Small intestine (tissue), 7 donors: Measurements from ENCODE around the gene CRNN. TPM values are rescaled to one million over a fixed set of nuclear protein-coding genes. Genes with fewer than 3 reads are reported as not detected.

ENCODE experiments used
- DNase-seq, 2 donors: peaks; one replicate each; pipeline versions ENCODE4 v3.0.0 to v3.0.0-alpha.2; 2013
- FAIRE-seq: peaks from 2 replicates; lab custom pipeline; 2012; peaks lifted over from hg19 to GRCh38; lab: Jason Lieb, UNC
- H3K27ac ChIP-seq, 3 donors: one replicate each; pipeline ENCODE4 v1.5.1; 2013; ENCODE audit warnings: low read length in 2 of 3, mild to moderate bottlenecking in 2 of 3, control low read depth in 1 of 3, inconsistent platforms in 1 of 3, low read depth in 1 of 3, moderate library complexity in 1 of 3
- H3K27me3 ChIP-seq, 3 donors: one replicate each; pipeline ENCODE4 v1.6.1; 2013; ENCODE audit warnings: low read length in 3 of 3, inconsistent platforms in 1 of 3; ENCODE audit not compliant: control insufficient read depth in 3 of 3, insufficient read depth in 3 of 3
- H3K36me3 ChIP-seq, 3 donors: one replicate each; pipeline ENCODE4 v1.6.1; 2013; ENCODE audit warnings: low read length in 3 of 3, inconsistent platforms in 1 of 3, low read depth in 1 of 3, mild to moderate bottlenecking in 1 of 3, moderate library complexity in 1 of 3; ENCODE audit not compliant: control insufficient read depth in 3 of 3, insufficient read depth in 2 of 3
- H3K4me1 ChIP-seq, 3 donors: one replicate each; pipeline ENCODE4 v1.6.1; 2013; ENCODE audit warnings: low read length in 2 of 3, inconsistent platforms in 1 of 3, low read depth in 1 of 3, mild to moderate bottlenecking in 1 of 3, moderate library complexity in 1 of 3; ENCODE audit not compliant: control insufficient read depth in 3 of 3, insufficient read depth in 2 of 3
- H3K4me3 ChIP-seq, 3 donors: one replicate each; pipeline ENCODE4 v1.5.1; 2013; ENCODE audit warnings: low read length in 3 of 3, control low read depth in 1 of 3, inconsistent platforms in 1 of 3, low read depth in 1 of 3, mild to moderate bottlenecking in 1 of 3, moderate library complexity in 1 of 3
- H3K9me3 ChIP-seq, 2 donors: one replicate each; pipeline ENCODE4 v1.6.1; 2013; ENCODE audit warnings: low read depth in 1 of 2, low read length in 1 of 2; ENCODE audit not compliant: control insufficient read depth in 2 of 2, insufficient read depth in 1 of 2
- WGBS, 3 donors: extraction: QIAGEN DNeasy Blood & Tissue Kit; methylation state at CpG; one replicate each; pipeline ENCODE4 v1.1.7; 2013; 5-methylcytosine and 5-hydroxymethylcytosine counted together
- polyA plus RNA-seq, 4 donors: library from polyadenylated mRNA; stranded (reverse) in 3 of 4; unstranded in 1 of 4; fragments of 200-250 nt in 3 of 4; fragments of 120-200 nt in 1 of 4; gene quantifications; one replicate each; pipeline versions ENCODE4 v1.2.1 to v1.2.3, GENCODE V29; 2013
- donor health status: healthy with polysubstance abuse.
- donor health status: control.
- donor health status: control.
- donor health status: Bipolar disorder and iron deficiency.
- donor health status: healthy.

The CRNN gene
- polyA plus RNA-seq, 4 donors = 0.95 to 2.7 (median 2.2) TPM; not detected in 1

- DNase-seq = no peak
- Histone ChIP-seq H3K4me1 (no peaks in the 10 kb centered on the region), H3K36me3 (no peaks in the 10 kb centered on the region), H3K4me3 (no peak overlapping the region), H3K27me3 (no peaks in the 10 kb centered on the region), H3K27ac (no peak overlapping the region), H3K9me3 (peaks cover 0 to 2% of the 10 kb centered on the region in 2 donors)
- WGBS, 3 donors = 42 to 53% (median 48%) methylated on average over 6 of the region's 6 CpGs
- FAIRE-seq = no peak
Measured at GRCh38 chr1:152451254-152451653, 37.2 kb upstream of the CRNN start.

GRCh38 chr1:152449661-152450060 lies 35.6 kb upstream of the CRNN start:
- Histone ChIP-seq H3K27ac (no peak overlapping the region), H3K4me3 (no peak overlapping the region)
- 76 to 84% (median 82%) methylated on average over 2 of the region's 2 CpGs for WGBS, 3 donors

GRCh38 chr1:152448496-152448895 lies 34.4 kb upstream of the CRNN start:
- DNase-seq (no peak), FAIRE-seq (no peak)
- Histone ChIP-seq H3K4me3 (no peak overlapping the region), H3K27ac (no peak overlapping the region), H3K27me3 (no peaks in the 10 kb centered on the region), H3K4me1 (no peaks in the 10 kb centered on the region), H3K9me3 (no peaks in the 10 kb centered on the region), H3K36me3 (no peaks in the 10 kb centered on the region)
- WGBS, 3 donors = 51 to 76% (median 59%) methylated on average over 5 of the region's 5 CpGs

More at GRCh38 chr1:152449661-152450060, 35.6 kb upstream of the CRNN start:
- H3K36me3 ChIP-seq = no peaks in the 10 kb centered on the region
- H3K9me3 ChIP-seq = no peaks in the 10 kb centered on the region
- H3K27me3 ChIP-seq = no peaks in the 10 kb centered on the region
- no peak for DNase-seq
- H3K4me1 ChIP-seq = no peaks in the 10 kb centered on the region
- FAIRE-seq = no peak

GRCh38 chr1:152448095-152448494 lies 34.0 kb upstream of the CRNN start:
- no peak overlapping the region for H3K27ac ChIP-seq
- FAIRE-seq = no peak
- DNase-seq = no peak
- no peaks in the 10 kb centered on the region for H3K4me1 ChIP-seq
- H3K36me3 ChIP-seq = no peaks in the 10 kb centered on the region
- H3K4me3 ChIP-seq = no peak overlapping the region
- WGBS, 3 donors = 31 to 56% (median 34%) methylated on average over 2 of the region's 2 CpGs
- H3K9me3 ChIP-seq = no peaks in the 10 kb centered on the region
- H3K27me3 ChIP-seq = no peaks in the 10 kb centered on the region

GRCh38 chr1:152447484-152447883 lies 33.4 kb upstream of the CRNN start:
- H3K4me3 ChIP-seq = no peak overlapping the region
- 36 to 57% (median 45%) methylated on average over 4 of the region's 4 CpGs for WGBS, 3 donors
- no peaks in the 10 kb centered on the region for H3K27me3 ChIP-seq
- H3K9me3 ChIP-seq = no peaks in the 10 kb centered on the region
- FAIRE-seq = no peak
- H3K4me1 ChIP-seq = no peaks in the 10 kb centered on the region
- no peak overlapping the region for H3K27ac ChIP-seq
- H3K36me3 ChIP-seq = no peaks in the 10 kb centered on the region
- DNase-seq = no peak

GRCh38 chr1:152444045-152444444 lies 30.0 kb upstream of the CRNN start:
- DNase-seq (no peak), FAIRE-seq (no peak)
- no peaks in the 10 kb centered on the region for H3K27me3 ChIP-seq
- H3K27ac ChIP-seq = no peak overlapping the region
- 48 to 60% (median 55%) methylated on average over 4 of the region's 4 CpGs for WGBS, 3 donors
- H3K36me3 ChIP-seq = no peaks in the 10 kb centered on the region
- H3K4me3 ChIP-seq = no peak overlapping the region
- H3K9me3 ChIP-seq = no peaks in the 10 kb centered on the region
- no peaks in the 10 kb centered on the region for H3K4me1 ChIP-seq

GRCh38 chr1:152442765-152443164 lies 28.7 kb upstream of the CRNN start:
- H3K36me3 ChIP-seq = no peaks in the 10 kb centered on the region
- FAIRE-seq = no peak
- no peaks in the 10 kb centered on the region for H3K4me1 ChIP-seq
- H3K9me3 ChIP-seq = no peaks in the 10 kb centered on the region
- no peak overlapping the region for H3K4me3 ChIP-seq
- no peak overlapping the region for H3K27ac ChIP-seq
- 45 to 69% (median 63%) methylated on average over 3 of the region's 3 CpGs for WGBS, 3 donors
- no peaks in the 10 kb centered on the region for H3K27me3 ChIP-seq
- DNase-seq = no peak

- Histone ChIP-seq H3K36me3 (no peaks in the 10 kb centered on the region), H3K4me1 (no peaks in the 10 kb centered on the region), H3K4me3 (no peak overlapping the region), H3K27me3 (no peaks in the 10 kb centered on the region), H3K9me3 (no peaks in the 10 kb centered on the region), H3K27ac (no peak overlapping the region)
- DNase-seq (no peak), FAIRE-seq (no peak)
- 61 to 71% (median 64%) methylated on average over 8 of the region's 8 CpGs for WGBS, 3 donors
Measured at GRCh38 chr1:152442301-152442700, 28.2 kb upstream of the CRNN start.

GRCh38 chr1:152441756-152442155 lies 27.7 kb upstream of the CRNN start:
- no peaks in the 10 kb centered on the region for H3K4me1 ChIP-seq
- WGBS, 3 donors = 91 to 100% (median 91%) methylated on average over 2 of the region's 2 CpGs
- peaks cover 0 to 3% (median 0%) of the 10 kb centered on the region in 3 donors for H3K27me3 ChIP-seq
- FAIRE-seq = no peak
- H3K27ac ChIP-seq = no peak overlapping the region
- H3K4me3 ChIP-seq = no peak overlapping the region
- no peaks in the 10 kb centered on the region for H3K36me3 ChIP-seq
- DNase-seq = no peak
- H3K9me3 ChIP-seq = no peaks in the 10 kb centered on the region
